Measurements from ENCODE around the gene NOS1AP.

DNA sequence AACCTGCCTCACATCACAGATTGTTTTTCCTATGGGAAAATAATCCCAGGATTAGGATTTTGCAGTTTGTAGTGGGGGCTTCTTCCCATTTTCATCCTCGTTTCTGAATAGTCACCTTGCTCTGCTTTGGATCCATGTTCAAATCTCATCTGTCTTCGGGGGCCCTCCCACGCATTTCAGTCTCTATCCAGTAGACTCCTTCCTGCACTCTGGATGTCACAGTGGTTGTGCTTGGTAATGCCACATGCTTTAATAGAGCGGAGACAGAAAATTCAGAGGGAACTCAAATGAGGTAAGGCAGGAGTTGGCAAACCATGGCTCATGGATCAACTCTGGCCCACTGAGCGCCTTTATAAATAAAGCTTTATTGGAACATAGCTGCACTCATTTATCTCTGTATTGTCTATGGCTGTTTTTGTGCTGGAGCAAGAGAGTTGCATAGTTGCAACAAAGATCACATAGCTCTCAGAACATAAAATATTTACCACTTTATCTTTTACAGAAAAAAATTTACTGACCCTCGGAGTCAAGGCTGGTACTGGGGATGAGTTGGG is 206.2 kb downstream of the NOS1AP start:
- TF ChIP-seq, protein P1, sequence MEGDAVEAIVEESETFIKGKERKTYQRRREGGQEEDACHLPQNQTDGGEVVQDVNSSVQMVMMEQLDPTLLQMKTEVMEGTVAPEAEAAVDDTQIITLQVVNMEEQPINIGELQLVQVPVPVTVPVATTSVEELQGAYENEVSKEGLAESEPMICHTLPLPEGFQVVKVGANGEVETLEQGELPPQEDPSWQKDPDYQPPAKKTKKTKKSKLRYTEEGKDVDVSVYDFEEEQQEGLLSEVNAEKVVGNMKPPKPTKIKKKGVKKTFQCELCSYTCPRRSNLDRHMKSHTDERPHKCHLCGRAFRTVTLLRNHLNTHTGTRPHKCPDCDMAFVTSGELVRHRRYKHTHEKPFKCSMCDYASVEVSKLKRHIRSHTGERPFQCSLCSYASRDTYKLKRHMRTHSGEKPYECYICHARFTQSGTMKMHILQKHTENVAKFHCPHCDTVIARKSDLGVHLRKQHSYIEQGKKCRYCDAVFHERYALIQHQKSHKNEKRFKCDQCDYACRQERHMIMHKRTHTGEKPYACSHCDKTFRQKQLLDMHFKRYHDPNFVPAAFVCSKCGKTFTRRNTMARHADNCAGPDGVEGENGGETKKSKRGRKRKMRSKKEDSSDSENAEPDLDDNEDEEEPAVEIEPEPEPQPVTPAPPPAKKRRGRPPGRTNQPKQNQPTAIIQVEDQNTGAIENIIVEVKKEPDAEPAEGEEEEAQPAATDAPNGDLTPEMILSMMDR (IDR thresholded peaks at IDR 0.05; ENCODE audit: low read depth, low read length), result no peak
- no peak for TF ChIP-seq POLR2A (IDR thresholded peaks at IDR 0.05; ENCODE audit: extremely low read depth, insufficient read length)
